GM21576 (cell line): ENCODE results near the gene LST1.
"Not testable (repeated sequence)": the region's sequence is repeated elsewhere in the genome, so short reads cannot be mapped to it uniquely, and the experiment has no call there.

ENCODE experiments used
- ATAC-seq: cut with Tn5 transposase; IDR thresholded peaks from one replicate; pipeline ENCODE4 v1.9.1; 2021; ENCODE audit warnings: mild to moderate bottlenecking, moderate library complexity; ENCODE audit not compliant: unreplicated experiment

LST1 gene

DNA sequence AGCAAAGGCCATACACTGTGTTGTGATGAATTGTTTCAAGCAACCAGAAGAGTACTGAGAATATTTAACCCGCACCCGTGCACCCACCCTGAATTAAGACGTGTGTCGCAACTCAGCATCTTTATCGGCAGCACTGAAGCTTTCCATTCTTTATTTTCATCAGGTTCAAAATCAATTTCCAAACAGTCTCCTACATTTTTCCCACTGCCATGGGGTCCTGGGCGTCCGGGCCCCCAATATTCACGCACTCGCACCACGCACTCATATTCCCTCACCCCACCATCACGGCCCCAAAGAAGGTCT lies 5.7 kb upstream of the LST1 start:
- ATAC-seq = no peak

DNA sequence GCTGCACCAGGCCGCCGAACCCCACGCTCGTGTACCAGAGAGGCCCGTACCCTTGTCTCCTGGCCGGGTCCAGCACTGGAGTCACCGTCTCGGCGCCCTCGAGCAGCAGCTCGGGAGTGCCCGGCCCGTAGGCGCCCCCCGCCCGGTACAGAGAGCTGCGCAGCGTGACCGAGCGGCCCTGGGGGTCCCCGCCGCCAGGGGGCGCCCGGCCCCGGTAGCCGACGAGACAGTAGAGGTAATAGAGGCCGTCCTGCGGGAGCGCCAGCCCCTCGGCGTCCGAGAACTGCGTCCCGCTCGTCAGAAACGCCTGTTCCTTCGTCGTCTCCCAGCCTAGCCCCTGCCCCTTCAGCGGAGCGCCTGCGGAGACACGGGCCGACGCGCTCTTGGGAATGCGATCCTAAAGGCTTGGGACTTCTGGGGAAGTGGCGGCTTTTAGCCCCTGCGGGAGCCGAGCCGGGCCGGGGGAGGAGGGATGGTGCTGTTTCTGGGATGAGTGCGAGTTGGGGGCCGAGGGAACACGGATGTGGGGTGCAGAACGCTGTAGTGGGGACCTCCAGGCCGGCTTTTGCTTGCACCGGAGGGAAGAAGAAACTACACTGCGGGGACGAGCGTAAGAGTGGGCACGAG lies 5.2 kb upstream of the LST1 start:
- peak; percentile 48 for ATAC-seq

DNA sequence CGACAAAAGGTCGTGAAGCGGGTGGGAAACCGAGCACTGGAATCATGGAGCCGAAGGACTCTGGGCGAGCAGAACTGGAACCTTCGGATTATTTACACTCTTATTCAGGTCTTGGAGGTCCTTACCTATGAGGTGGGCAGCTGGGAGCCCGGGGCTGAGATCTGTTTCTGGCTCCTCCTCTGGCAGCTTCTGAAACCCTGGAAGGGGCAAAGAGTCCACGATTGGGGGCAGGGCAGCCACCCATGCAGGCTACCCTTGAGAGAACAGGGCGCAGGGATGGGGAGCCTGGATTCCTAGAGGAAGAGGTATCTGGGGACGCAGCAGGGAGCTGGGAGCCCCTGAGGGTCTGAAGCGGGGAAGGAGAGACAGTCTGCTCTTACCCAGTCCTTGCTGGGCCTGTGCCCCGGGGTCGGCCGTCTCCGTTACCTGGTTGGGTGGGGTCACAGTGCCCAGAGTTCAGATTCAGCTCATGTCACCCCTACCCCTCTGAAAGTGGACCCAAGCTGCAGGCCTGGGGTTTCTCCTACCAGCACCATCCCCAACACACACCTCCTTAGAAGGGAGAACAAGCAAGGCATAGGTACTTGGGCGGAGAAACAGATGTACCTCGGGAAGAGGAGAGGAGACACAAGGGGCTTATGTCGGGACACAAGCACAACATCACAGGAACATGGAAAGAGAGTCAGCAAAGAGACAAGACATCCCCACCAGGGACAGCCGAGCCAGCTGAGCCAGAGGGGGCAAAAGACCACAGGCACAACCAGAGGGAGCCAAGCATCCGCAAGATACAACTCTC lies 4.4 kb upstream of the LST1 start:
- no peak for ATAC-seq

DNA sequence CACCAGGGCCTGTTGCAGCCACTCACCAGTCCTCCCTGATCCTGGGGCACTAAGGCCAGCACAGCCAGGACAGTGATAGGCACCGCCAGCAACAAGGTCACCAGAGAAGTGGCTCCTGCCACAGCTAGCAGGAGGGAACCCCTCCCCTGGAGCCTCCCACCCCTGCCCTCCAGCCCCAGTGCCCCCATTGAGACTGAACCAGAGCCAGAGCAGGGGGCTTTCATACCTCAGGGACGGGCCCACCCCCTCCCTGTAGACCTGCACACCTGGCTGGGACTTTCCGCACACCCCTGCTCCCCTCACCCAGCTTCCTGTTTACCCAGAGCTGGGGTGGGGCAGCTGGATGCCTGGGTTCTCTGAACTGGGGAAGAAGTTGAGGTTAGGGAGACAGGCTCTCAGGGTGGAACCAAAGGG lies 3.8 kb upstream of the LST1 start, which contains the start of gene LTB:
Gene LTB, minus strand, starts transcription at position 195 of the 414 bp plus-strand sequence. Its CDS starts 7 bp downstream, at position 188.
- no peak for ATAC-seq

DNA sequence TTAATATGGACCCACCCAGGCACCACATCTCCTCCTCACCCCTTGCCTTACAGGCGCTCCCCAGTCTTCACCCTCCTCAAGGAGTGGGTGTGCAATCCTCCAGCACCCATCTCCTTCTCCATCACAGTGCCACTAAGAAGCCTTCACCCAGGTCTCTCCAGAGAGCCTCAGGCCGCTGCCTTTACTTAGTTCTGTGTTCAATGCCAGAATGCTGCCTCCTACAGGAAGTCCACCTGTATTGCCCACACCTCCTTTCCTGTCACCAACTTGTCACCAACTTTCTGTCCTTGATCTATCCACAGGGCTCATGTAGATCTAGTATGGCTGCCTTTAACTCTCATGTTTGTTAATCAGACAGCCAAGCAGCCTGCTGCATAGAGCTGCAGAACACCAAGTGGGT lies 586 bp upstream of the LST1 start:
- no peak for ATAC-seq

DNA sequence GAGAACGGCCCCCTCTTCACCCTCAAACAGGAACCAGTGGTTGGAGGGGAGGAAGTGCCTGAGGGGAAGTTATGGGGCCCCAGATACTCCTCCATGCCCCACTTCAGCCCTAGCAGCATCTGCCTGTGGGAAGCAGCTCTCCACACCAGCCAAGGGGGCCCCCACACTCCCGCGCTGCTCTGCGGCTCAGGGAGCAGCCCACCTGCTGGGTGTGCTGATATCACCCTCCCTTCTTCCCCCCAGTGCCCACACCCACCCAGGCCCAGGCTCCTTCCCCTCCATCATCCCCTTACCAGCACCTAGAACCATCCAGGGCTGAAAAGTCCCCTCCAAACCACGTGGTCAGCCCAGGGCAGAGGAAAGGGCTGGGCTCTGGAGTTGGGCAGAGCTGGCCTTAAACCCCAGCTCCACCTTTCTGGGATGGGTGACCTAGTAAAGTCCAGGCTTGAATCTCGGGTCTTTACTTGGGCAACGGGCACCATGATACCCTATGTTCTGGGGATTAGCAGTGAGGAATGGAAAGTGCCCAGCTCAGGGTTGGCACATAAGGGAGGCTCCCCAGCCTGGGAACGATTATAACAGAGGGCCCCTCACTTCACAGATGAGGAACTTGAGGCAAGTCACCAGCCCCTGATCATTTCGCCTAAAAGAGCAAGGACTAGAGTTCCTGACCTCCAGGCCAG lies 663 bp downstream of the LST1 start:
- no peak for ATAC-seq

DNA sequence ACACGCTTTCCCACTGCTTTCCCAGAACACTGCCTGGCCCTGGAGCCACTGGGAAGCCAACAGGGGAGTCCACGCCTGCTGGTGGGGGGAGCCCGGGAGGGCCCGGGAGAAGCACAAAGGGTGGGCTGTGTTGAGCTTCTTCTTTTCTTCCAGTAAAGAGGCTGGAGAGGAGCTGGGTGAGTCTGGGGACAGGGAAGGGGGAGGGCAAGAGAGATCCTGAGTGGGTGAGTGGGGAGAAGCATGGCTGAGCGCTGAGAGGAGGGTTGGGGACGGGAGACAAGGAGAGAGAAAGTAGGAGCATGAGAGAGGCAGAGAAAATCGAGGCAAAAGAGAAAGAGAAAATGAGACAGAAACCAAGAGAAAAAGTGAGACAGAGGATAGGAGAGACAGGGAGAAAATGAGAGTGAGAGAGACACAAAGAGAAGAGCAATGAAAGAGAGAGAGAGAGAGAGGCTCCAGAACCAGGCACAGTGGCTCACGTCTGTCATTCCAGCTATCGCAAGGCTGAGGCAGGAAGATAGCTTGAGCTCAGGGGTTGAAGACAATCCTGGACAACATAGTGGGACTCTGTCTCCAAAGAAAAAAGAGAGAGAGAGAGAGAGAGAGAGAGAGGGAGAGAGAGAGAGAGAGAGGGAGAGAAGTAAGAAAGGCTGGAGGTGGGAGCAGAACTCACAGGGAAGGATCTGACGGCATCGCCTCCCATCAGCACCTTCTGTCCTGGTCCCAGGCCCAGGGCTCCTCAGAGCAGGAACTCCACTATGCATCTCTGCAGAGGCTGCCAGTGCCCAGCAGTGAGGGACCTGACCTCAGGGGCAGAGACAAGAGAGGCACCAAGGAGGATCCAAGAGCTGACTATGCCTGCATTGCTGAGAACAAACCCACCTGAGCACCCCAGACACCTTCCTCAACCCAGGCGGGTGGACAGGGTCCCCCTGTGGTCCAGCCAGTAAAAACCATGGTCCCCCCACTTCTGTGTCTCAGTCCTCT lies 2.0 kb downstream of the LST1 start:
- ATAC-seq = no peak

DNA sequence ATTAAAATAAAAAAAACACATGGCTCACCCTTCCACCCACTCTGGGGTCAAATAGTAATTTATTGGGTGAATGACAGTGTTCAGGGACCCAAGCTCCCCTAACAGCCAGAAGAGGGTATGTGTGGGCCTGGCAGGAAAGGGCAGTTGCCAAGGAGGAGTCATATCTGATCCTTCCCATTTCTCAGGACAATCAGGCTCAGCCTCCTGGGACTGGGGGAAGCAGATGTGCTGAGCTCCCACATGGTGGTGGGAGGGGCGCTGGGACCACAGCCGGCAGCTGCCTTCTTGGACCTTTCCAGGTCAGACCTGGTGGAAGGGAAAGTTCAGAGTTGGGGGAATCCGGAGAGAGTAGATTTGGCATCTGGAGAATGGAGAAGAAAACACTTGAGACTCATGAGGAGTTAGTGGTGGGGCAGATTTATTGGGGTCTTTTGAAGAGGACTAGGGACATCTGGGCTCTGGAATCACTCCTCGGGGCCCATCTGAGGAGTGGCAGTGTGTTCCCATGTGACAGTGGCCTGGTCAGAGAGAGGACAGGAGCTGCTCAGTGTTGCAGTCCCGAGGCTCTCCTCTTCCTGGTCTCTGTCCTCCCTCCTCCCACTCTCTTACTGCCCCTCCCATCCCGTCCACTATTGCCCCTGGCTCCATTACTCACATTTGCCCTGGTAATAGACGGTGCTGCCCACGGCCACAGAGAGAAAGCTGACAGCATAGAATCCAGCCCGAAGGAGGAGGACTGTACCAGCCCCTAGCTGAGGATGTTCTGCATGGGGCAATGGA lies 3.0 kb downstream of the LST1 start:
- ATAC-seq = no peak

DNA sequence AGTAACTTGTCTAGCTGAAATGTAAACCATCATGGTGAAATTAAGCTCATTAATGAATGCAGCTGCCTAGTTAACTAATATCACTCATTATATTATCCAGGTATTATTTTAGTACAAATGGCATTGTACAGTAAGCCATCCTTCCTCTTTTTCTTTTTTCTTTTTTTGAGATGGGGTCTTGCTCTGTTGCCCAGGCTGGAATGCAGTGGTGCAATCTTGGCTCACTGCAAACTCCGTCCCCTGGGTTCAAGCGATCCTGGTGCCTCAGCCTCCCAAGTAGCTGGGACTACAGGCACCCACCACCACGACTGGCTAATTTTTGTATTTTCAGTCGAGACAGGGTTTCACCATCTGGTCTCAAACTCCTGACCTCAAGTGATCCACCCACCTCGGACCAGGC lies 4.6 kb downstream of the LST1 start:
- ATAC-seq = not testable (repeated sequence)

DNA sequence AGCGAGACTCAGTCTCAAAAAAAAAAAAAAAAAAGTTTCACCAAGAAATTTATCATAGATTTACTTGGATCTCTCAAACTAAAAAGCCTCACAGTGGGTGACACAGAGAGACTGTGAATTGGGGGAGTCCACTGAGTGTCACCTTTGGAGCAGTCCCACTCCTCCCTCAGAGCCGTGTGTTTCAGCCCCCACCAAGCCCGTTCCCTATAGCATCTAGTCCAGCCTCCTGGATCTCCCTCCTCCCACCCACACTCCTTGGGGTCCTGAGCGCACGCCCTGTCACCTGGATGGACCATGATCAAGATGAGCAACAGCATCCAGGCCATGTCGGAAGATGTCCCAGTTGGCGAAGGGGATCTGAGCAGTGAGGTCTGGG lies 6.3 kb downstream of the LST1 start:
- ATAC-seq = no peak

DNA sequence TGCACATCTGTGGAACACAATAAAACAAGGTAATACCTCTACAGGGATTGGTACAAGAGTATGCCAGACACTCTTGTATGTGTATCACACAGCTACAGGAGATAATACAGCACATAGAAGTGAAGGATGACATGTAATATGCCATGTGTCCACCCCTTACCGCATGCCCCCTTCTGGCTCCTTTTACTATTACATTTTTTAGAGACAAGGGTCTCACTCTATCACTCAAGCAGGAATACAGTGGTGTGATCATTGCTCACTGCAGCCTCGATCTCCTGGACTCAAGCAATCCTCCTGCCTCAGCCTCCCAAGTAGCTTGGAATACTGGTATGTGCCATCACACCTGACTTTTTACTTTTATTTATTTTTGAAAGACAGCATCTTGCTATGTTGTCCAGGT lies 10.9 kb downstream of the LST1 start:
- ATAC-seq = no peak

DNA sequence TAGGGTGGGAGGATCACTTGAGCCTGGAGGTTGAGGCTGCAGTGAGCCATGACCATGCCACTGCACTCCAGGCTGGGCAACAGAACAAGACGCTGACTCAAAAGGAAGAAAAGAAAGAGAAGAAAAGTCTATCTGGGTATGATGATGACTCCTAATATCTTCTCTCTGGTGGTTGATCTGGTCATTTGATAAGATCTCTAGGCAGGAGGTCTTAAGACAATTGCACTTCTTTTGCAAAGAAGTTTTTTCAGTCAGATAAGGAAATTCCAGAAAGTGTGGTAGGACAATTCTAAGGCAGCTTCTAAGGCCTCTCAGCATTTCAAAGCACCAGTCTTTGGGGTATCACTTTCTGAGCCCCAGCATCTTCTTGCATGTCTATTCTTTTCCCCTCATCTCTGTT lies 21.2 kb downstream of the LST1 start:
- ATAC-seq = no peak

DNA sequence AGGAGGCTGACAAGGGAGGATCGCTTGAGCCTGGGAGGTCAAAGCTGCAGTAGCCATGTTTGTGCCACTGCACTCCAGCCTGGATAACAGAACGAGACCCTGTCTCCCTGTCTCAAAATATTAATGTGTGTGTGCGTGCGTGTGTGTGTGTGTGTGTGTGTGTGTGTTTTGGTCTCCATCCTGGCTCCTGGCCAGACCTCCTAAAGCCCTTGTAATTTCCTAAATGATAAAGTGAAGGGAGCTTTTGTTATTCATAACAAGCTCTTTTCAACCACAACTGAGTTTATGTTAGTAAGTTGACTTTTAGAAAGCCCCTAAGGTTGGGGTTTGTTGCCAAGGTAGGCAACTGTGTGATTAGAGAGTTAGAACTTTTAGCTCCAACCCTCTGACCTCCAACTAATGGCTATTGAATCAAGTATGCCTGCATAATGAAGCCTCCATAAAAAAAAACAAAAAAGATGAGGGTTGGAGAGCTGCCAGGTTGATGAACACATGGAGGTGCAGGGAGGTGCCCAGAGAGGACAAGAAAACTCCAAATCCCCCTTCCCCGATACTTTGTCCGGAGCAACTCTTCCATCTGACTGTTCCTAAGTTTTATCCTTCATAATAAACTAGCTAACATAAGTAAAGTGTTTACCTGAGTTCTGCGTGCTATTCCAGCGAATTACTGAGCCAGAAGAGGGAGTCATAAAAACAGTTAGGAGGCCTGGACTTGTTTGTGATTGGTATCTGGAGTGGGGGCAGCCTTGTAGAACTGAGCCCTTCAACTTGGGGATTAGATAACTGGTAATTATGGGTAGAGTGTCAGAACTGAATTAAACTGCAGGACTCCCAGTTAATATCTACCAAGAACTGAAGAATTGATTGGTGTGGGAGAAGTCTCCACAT lies 23.7 kb downstream of the LST1 start:
- no peak for ATAC-seq

DNA sequence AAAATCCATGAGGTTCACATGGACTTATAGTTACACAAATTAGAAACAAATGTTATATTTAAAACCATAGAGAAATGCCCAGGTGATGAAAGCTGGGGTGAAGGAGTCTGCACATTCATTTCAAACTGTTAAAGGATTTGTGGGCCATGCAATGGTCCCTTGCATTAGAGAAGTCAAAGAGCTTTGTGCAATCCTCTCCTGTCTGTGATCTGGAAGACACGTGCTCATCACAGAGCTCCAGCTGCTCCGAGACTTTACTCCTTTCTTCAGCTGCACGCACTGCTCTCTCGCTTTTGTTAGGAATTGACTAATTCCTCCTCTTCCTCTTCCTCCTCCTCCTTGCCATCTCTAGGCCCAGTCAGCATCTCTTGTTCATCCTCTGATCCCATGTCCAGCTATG lies 24.9 kb downstream of the LST1 start:
- no peak for ATAC-seq

DNA sequence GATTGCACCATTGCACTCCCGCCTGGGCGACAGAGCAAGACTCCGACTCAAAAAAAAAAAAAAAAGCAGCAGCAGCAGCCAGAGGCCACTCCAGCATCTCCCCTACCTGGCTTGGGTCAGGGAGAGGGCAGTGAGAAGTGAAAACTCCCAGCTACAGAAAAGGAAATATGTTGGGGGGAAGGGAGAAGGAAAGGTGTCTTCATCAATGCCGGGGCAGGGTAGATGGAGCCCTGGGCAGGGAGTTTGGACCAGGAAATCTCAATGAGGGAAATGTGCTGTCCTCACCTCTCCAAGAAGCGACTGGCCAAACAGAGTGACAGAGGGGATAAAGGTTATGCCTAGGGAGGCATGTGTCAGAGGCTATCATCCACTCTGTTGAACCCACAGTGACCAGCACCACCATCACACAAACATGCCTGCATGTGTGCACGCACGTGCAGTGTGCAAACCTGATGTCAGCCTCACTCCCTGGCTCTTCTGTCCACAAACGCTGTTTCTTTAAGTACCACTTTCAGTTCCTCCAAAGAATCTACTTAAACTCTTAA lies 28.1 kb downstream of the LST1 start:
- ATAC-seq = no peak

DNA sequence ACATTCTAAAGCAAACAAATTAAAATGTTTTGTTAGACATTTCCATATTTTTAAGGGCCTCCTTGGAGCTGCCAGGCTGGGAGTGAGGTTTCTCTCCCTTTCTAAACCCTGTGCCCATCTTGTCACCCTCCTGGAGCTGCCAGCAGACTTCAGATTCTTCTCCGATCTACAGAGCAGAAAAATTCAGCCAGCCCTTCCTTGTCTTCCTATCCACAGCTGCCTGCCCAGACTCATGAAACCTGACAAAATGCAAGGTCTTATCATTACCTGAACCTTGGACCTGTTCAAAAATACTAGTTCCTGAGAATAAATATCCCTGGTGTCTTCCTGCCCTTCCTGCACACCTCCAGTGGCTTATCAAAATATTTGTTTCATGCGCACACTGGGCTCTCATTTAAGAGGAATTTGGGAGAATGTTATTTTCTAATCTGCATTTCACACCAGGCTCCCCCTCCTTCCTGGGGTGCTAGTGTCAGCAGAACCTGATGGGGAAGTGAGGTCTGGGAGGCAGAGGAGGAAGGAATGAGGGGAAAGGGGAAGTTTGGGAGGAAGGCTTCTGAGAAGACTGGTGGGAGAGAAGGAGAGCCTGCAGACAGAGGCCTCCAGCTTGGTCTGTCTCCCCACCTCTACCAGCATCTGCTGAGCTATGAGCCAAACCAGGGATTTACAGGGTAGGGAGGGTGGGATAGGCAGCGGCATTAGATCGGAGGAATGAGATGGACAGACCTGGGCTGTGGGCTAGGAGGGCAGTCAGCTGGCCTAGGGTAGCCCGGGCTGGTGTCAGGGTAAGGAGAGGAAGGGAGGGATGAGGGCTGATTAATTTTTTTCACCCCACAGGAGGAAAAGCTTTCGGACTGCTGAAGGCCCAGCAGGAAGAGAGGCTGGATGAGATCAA lies 28.9 kb downstream of the LST1 start, which contains the start of gene AIF1:
Gene AIF1, plus strand, starts transcription at position 551 of the 895 bp plus-strand sequence. Its CDS starts 96 bp downstream, at position 647.
- ATAC-seq = no peak

DNA sequence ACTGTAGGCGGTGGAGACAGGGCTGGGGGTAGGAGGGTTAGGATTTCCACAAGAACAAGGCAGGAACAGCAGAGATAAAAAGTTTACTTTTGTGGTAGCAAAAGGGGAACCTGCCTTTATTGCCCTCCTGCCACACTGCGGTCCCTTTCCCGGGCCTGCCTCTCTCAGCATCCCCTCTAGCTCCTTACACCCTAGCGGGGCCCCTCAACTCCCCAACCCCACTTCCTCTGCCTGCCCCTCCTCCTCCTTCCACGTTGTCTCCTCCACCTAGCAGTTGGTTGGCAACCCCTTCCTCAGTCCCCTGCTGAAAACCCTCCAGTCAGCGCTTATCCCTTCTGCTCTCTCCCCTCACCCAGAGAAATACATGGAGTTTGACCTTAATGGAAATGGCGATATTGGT lies 29.7 kb downstream of the LST1 start:
- no peak for ATAC-seq

DNA sequence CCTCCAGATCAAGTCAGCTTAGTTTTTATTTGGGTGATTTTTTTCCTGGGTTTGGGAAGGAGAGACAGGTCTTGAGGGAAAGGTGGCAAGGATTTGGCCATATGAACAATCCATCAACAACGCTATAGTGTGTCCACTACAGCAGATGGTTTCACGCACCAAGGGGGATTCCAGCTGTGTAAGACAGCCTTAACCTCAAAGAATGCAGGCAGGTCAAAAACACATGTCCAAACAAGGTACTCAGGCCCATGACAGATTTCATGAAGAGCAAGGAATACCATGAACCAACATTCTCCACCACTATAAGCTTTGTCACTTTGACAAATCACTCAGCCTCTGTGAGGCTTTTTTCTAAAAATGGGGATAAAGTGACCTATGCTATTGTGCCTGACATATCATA lies 30.9 kb downstream of the LST1 start:
- ATAC-seq = no peak
